Ecto neural progenitor cell (in vitro differentiated cells): ENCODE data around the gene APAF1.
A peak's percentile ranks its signal among the peaks of the same experiment; 100 is the strongest.

Experiments
- DNase-seq: peaks from one replicate; pipeline ENCODE4 v3.0.0-alpha.2; 2018; ENCODE audit warnings: low spot score

The APAF1 gene

DNA sequence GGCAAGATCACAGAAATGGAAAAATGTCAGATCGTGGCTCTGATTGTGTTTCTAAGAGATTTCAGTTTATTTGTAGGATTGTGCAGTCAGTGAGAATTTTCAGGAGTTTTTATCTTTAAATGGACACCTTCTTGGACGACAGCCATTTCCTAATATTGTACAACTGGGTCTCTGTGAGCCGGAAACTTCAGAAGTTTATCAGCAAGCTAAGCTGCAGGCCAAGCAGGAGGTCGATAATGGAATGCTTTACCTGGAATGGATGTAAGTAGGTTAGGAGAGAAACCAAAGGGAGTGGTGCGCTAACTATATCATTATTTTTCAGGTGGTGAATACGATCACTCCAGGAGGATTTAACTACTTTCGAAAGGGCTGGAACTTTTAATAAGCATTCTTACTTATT lies 26.4 kb downstream of the APAF1 start:
- DNase-seq: no peak

DNA sequence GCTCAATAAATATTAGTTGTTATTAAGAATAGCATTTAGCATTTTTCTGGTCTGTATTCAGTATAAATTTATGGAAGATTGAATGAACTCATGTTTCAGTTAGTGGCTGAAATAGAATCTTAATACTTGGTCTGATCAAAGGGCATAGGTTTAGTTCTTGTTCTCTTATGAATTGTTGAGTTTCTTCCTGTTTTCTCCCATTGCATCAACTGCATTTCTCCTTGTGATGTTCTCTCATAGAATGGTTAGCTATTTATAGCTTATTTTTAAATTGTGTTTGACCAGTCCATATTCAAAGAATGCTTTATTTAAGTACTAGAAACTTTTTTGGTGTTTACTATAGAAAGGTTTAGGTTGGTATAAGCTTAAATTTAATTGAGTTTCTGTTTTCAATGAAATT lies 29.8 kb downstream of the APAF1 start:
- no peak for DNase-seq

DNA sequence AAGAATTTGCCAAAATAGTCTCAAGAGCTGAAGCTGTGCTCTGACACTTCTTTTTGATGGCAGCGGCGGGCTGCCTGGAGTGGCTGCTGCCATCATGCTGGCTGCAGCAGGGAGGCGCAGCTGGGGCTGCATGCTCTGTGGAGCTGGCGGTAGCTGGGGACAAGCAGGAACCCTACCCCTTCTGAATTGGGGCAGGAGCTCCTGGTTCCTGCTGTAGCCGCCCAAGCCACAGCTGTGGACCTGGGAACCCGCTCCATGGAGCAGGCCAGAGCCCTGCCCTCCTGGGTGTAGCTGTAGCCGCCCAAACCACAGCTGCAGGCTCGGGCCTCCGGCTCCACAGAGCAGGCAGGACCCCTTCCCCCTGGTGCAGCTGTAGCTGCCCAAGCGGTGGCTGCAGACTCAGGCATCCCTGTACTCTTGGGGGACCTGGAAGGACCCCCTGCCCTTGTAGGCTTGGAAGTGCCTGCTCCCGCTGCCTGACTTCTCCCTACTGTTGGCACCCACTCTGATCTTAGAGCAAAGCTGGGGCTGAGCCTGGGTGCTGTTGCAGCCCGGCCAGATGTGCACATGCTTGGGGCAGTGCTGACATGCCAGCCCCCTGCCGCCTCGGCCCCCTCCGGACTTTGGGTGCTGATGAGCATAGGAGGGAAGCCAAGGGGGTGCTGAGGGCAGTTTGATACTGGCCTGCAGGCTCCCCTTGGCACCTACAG lies 33.3 kb downstream of the APAF1 start:
- no peak for DNase-seq

DNA sequence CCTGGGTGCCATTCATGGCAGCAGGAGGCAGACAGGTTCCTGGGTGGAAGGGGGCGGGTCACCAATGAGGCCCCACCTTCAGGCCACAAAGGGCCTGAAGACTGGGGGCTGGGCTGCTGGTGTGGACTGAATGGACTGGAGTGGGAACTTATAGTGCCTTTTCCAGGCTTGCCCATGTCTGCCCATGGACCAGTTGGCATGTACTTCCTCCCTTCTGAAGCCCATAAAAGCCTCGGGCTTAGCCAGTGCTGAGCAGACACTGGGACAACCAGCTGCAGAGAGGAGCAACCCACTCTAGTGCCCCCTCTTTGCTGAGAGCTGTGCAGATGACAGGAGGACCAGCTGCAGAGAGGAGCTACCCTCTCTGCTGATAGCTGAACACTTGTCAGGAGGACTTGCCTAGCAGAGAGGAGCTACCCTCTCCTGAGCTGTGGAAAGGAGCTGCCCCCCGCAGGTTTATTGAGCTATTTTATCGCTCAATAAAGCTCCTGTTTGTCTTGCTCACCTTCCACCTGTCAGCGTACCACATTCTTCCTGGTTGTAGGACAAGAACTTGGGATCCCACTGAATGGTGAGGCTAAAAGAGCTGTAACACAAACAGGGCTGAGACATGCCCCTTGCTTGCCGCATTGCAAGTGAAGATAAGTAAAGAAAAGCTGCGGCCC lies 34.0 kb downstream of the APAF1 start:
- DNase-seq: no peak

DNA sequence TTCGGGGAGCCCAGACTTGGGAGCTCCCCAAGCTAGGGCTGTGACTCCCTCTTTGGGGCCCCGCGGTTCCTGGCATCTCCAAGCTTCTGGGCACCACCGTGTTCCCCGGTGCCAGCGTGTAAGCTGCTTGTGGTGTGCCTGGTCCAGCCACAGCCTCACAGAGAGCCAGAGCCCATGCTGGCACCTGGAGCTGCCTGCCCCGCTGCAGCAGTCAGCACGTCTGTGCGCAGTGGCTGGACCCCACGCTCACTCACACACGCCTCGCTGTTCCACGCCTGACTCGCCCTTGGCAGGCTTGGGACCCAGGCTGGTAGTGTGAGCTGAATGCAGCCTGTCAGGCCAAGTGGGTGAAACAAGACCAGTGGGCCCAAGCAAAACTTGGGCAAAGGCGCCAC lies 34.5 kb downstream of the APAF1 start:
- no peak for DNase-seq

DNA sequence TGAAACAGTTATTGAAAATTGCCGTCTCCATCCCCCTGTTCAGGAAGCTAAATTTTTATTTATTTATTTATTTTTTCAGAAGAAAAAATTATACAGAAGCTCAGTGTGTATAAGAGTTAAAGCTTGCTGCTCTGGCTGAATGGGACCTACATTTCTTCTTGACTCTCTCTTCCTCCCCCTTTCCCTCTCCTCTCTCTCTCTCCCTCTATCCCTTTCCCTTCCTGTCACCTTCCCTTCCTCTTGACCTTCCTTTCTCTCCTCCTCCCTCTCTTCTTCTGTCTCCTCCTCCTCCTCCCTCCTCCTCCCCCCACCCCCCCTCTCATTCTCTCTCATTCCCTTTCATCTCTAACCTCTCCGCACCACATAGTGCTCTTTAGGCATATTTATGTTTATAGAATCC lies 39.1 kb downstream of the APAF1 start:
- DNase-seq: no peak

DNA sequence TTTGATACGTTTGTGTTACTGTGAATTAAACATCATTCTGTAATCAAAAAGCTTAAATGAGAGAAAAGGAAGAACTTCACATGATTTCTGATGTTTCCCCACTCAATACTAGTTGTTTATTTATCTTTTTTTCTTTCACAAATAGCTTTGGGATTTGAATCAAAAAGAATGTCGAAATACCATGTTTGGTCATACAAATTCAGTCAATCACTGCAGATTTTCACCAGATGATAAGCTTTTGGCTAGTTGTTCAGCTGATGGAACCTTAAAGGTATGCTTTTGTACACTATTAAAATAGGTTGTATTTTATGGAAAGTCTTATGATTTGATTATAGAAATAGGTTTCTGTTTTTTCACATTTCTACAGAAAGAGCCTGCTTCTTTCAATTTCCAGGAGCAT lies 41.5 kb downstream of the APAF1 start:
- DNase-seq: no peak

DNA sequence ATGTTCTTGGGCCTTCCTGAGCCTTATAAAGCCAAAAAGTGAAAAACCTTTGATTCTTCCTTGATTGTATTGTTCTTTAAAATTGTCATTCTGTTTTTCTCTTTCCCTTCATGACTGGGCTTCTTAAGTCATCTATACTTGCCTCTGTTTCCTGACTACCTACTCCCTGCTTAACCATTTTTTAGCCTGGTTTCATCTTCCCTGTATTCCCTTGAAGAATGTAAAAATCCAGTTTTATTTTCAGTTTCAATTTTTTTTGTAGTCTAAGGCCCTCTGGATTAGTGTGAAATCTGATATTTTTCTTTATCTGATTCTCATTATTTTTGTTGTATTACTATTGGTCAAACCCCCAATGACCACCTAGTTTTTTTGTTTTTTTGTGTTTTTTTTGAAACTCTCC lies 46.3 kb downstream of the APAF1 start:
- no peak for DNase-seq

DNA sequence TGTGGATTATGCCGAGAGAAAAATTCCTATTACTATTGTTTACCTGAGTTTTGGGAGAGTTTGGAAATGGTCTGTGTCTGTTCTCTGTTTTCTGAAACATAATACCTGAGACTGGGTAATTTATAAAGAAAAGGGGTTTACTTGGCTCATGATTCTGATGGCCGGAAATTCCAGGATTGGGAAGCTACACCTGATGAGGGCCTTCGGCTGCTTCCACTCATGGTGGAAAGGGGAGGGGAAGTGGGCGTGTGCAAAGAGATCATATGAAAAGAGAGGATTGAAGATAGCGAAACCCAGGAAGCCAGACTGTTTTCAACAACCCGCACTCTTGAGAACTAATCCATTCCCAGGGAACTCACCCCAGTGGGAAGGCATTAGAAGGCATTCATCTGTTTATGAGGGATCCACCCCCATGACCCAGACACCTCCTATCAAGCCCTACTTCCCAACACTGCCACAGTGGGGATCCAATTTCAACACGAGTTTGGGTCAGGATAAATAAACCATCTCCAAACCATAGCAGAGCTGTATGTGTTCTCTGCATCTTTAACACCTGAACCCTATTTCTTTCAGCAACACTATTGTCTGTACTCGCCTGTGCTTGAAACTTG lies 51.1 kb downstream of the APAF1 start:
- DNase-seq: peak; percentile 51

DNA sequence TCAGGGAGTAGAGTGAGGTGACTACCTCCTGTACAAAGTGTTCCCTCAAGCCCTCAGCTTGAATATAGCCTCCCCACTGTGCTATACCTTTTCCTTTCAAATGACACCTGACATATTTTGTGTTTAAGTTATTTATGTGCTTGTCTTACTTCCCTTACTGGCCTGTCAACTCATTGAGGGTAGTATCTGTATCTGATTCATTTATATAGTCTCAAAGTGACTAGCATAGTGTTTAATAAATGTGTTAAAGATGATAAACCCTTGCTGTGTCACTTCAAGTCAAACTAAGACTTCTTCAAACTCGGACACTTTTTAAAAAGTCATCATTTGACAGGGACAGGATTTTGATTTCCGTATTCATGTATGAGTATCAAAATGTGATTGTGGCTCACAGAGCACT lies 52.1 kb downstream of the APAF1 start:
- DNase-seq: no peak

DNA sequence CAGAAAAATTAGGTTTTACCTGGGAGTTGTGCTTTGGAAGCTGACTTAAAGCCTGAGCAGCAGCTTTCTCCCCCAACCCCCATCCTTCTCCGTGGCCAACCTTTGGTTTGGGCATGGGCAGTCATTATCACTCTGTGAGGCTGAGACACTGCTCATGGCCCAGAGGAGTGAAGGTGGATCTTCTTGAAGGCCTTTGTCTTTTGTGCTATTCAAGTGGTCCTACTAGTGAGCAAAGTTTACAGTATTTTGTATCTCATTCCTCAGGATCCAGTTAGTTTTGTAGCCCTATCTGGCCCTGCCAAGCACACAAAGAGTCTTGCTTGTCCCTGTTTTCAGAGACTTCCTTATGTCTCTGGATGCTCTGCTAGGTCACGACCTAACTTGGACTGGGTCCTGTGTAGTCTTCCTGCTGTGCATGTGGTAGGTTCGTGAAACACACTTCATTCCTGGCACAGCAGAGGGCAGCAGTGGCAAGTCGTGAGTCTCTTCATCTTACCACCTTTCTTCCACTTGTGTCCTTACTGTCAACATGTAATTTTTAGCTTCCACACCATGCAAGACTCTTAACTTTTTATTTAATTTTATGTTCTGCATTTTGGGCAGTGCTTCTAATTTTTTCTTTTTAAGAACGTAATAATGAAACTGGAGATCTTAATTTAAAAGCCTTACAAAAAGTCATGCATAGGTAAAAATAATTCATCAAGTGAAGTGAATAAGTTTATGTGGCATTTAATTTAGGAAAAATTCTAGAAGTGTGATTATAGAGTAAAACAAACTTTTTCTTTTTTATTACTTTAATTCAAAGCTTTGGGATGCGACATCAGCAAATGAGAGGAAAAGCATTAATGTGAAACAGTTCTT lies 53.7 kb downstream of the APAF1 start:
- no peak for DNase-seq

DNA sequence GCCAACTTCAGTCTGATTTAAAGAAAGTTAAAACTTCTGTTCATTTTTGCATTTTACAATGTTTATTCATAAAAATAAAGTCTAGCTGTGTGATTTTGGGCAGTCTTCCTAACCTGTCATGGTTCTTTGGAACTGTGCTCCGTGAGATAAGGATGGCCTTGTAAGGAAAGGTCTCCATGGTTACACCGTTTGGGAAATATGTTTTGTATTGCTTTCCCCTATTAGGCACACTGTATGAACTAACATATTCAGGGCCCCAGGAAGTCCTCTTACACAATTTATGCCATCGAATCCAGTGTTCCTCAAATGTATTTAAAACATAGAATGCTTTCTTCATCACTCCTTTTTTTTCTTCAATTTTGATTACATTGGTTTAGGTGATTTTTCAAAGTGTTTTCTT lies 54.5 kb downstream of the APAF1 start:
- DNase-seq: no peak

DNA sequence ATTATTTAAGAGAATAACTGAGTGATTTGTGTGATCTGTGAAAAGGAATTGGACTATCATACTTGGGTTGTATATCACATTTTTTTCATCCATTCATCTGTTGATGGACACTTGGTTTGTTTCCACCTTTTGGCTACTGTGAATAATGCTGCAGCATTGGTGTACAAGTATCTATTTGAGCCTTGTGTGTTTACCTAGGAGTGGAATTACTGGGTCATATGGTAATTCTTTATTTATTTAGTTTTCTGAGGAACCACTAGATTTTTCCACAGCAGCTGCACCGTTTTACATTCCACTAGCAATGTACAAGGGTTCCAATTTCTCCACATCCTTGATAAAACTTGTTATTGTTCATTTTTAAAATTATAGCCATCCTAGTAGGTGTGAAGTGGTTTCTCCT lies 56.1 kb downstream of the APAF1 start:
- DNase-seq: no peak

DNA sequence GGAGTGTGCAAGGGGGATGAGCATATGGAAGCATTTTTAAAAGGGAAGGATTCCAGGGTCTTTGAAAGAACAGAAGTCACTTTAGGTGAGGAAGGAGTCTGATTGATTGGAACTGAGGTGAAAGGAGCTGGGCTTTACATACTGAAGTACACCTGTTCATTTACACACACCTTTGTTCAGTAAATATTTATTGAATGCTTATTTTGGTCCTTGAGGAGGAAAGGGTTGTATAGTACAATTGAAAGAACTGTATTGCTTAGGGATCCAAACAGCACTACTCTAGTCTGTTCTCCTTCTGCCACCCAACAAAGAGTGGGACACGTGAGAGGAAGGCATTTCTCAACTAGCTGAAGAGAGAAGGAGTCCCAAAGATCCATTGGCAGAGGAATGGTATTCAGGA lies 63.9 kb downstream of the APAF1 start:
- no peak for DNase-seq

DNA sequence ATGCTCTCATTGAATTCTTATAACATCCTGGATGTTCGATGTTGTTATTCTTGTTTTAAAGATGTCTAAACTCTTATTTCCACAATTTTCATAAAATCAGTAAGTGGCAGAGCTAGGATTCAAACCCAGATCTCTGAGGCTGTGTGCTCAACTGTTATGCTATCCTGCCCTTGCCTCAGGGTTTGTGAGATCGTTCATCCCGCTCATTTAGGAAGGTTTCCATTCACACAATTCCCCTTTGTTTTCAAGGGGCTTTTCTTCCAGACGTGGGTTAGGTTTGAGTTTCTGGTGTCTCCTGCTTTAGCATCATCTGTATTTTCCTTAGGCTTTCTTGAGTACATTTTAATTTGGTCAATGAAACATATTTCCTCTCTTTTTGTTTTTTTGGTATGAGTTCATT lies 69.3 kb downstream of the APAF1 start:
- no peak for DNase-seq

DNA sequence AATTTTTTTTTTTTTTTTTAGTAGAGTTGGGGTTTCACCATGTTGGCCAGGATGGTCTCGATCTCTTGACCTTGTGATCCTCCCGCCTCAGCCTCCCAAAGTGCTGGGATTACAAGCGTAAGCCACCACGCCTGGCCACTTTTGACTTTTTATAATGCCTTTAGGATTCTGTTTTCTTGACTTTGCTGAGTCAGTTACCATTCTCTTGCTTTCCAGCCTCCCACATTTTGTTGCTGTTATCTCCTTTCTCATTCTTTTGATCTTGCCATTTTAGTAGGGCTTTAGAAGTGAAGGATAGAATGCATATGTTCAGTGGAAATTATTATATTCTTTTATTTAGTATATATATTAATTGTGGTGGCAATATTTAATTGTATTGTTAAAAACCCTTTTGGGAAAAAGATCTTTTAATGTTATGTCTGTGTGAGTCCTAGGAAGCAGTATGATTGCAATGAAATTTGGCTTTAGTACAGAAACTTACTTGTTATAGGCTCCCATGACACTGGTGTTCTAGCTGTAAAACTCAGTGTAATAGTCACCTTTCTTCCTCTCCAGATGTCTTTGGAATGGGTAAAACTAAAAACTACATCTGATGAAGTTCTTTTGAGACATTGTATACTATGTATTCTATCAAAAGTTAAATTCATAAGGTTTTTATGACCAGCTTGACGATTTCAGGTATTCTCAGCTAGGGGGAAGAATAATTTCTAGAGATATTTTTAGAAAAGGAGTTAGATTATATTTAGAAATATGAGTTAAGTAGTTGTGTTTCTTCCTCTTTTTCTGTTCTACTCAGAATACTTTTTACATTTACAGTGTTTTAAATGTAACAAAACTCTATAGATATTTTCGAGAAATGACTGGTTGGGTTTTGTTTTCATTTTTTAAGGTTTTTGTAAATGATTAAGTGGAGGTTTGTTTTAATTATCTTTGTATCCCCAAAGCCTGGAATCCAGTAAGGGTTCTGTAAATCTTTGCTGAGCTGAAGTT lies 74.7 kb downstream of the APAF1 start:
- no peak for DNase-seq

DNA sequence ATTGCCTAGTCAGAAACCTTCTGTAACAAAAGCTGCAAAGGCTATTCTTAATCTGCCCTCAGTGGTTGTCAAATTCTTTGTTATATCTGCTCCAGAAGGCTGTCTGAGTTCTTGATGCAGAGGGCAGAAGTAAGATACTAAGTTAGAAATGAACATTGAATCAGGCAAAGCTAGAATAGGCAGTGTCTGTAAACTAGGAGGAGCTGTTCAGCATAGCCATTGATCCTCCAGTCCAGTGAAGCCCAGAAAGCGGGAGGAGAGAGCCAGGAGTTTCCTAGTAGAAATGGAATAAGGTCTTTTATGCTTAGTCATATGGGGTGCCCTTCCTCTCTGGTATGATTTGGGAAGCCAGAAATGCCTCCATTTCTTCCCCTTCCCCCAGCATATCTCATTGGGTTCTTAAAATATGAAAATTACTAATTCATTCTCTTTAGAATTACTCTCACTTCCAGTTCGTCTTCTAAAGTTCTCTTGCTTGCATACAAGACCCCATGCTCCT lies 76.2 kb downstream of the APAF1 start:
- DNase-seq: no peak

DNA sequence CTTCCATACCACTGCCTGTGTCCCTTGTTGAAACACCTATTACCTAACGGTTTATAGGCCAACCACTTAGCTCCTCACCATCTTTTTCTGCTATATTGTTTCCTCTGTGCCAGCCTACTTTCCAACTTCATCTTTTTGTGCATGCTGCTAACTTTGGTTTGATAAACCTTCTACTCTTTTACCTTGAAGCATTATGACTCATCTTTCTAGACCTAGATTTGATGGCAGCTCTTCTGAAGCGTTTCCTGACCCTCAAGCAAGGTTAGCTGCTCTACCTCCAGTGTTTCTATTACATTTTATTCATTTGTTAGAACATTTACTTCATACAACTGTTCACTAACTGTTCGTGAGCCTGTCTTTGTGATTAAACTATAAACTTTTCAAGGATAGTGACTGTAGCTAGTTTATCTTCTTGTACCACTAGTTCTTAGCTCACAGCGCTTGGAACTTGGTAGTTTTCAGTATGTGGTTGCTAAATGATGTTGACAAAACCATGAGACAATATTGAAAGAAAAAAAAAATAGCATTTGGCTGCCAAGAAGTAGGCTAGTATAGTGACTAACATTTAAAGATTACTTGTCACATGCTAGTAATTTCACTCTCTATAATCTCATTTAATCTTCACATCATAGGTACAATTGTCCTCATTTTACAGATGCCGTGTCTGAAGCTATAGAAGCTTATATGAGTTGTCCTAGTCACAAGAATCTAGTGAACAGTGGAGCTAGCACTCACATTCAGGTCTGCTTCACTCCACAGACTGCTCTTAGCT lies 79.5 kb downstream of the APAF1 start:
- no peak for DNase-seq

DNA sequence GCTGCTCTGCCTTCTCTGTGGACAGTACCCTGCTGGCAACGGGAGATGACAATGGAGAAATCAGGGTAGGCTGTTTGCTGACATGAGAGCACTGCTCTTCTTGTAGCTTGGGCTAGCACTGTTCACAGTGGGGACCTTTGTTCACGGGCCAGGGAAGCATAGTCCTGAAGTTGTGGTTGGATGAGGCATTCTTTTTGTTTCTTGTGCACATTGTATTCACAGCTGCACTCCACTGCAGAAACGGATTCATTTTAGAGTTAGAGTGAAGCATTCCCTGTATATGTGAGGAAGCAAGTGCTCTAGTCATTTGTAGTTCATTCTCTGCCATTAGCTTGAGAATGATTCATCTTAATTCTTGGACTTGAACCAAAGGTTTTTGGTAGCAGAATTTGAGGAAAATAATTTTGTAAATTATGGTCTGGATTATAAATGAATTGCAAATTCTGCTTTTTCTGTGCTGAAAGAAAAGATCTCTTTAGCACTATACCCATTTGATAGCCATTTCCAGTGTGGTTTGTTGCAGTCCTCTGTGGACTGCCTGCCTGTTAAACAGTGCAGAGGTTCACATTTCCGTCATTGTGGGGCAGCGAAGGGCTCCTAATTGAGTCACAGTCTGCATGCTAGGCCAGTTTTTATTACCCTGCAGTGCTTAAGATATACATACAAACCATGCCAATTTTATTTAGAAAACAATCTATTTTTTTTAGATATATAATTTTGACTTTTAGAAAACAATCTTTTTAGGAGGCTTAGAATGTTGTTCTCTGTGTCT lies 80.6 kb downstream of the APAF1 start:
- peak; percentile 64 for DNase-seq

DNA sequence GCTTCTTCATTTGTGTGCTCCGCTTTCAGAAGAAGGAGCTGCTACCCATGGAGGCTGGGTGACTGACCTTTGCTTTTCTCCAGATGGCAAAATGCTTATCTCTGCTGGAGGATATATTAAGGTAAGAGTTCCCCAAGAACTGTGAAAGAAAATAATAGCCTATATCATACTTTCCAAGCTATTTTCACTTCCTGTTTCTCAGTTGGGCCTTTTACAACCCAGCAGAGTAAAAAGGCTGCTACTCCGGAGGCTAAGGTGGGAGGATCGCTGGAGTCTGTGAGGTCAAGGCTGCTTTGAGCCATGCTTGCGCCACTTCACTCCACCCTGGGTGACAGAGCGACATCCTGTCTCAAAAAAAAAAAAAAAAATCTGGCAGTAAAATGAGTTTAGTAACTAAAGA lies 82.1 kb downstream of the APAF1 start:
- no peak for DNase-seq
